Tibial artery (tissue), 4 donors: ENCODE results near the gene ZNF30.
"Not testable (repeated sequence)": the region's sequence is repeated elsewhere in the genome, so short reads cannot be mapped to it uniquely, and the experiment has no call there.

Experiments used
- DNase-seq, 2 donors: peaks; one replicate each; pipeline ENCODE4 v3.0.0-alpha.2; 2019
- H3K27ac ChIP-seq, 2 donors: fragments of 200-600 bp; sonication (generic) in 1 of 2; 1 replicate in 1 of 2; 2 replicates in 1 of 2; pipeline ENCODE4 v1.5.1; 2018 to 2019; ENCODE audit warnings: mild to moderate bottlenecking in 1 of 2
- H3K27me3 ChIP-seq, 2 donors: fragments of 200-600 bp; sonication (generic) in 1 of 2; one replicate each; pipeline versions ENCODE4 v1.5.1 to v1.6.0; 2016 to 2019
- H3K36me3 ChIP-seq, 3 donors: fragments of 200-600 bp; sonication (generic) in 2 of 3; one replicate each; pipeline ENCODE4 v1.5.1; 2016 to 2019; ENCODE audit warnings: mild to moderate bottlenecking in 2 of 3
- H3K4me1 ChIP-seq, 4 donors: fragments of 200-600 bp; sonication (generic) in 2 of 4; 1 replicate in 3 of 4; 2 replicates in 1 of 4; pipeline ENCODE4 v1.5.1; 2016 to 2019
- H3K4me3 ChIP-seq, 2 donors: fragments of 200-600 bp; sonication (generic) in 1 of 2; 1 replicate in 1 of 2; 2 replicates in 1 of 2; pipeline ENCODE4 v1.5.1; 2018 to 2019; ENCODE audit warnings: mild to moderate bottlenecking in 2 of 2
- H3K9me3 ChIP-seq, 3 donors: fragments of 200-600 bp; sonication (generic) in 1 of 3; one replicate each; pipeline ENCODE4 v1.5.1; 2016 to 2019
- CTCF ChIP-seq, 2 experiments: fragments of 200-600 bp in 1 of 2; fragments of 450-650 bp in 1 of 2; IDR thresholded peaks; one replicate each; pipeline ENCODE4 v1.5.1; 2017 to 2019; ENCODE audit warnings: antibody characterized with exemption in 2 of 2, mild to moderate bottlenecking in 1 of 2, moderate library complexity in 1 of 2
- intact Hi-C: fragments of 100-400 bp; cut with DNase I; formaldehyde crosslinking; loops from one replicate; pipeline ENCODE4 v1.15.0; 2023; ENCODE audit warnings: low total_unique reads

The ZNF30 gene

GRCh38 chr19:34964598-34964997, 37.9 kb downstream of the ZNF30 start:
- intact Hi-C loops, result no loop called here
- H3K27ac ChIP-seq, result peak overlapping the region in 1 of 2 donors; percentile 60
- TF ChIP-seq CTCF (IDR thresholded peaks at IDR 0.05), result no peak
- H3K9me3 ChIP-seq, result peaks cover 0 to 18% (median 17%) of the 10 kb centered on the region in 3 donors
- peaks cover 0 to 26% (median 12%) of the 10 kb centered on the region in 4 donors for H3K4me1 ChIP-seq
- peak overlapping the region; percentile 84 to 89 for H3K4me3 ChIP-seq
- H3K27me3 ChIP-seq, result no peaks in the 10 kb centered on the region
- H3K36me3 ChIP-seq, result peaks cover 11 to 19% (median 16%) of the 10 kb centered on the region in 3 donors
- no peak for DNase-seq

- DNase-seq, H3K9me3 ChIP-seq, H3K27me3 ChIP-seq, intact Hi-C loops, H3K27ac ChIP-seq, H3K4me3 ChIP-seq: not testable (repeated sequence)
- peaks cover 0 to 26% (median 12%) of the 10 kb centered on the region in 4 donors for H3K4me1 ChIP-seq
- H3K36me3 ChIP-seq, result peaks cover 2 to 10% (median 7%) of the 10 kb centered on the region in 3 donors
These were observed 38.8 kb downstream of the ZNF30 start for GRCh38 chr19:34965505-34965904.

- no peak overlapping the region for H3K27ac ChIP-seq
- no peaks in the 10 kb centered on the region for H3K36me3 ChIP-seq
- intact Hi-C loops, result no loop called here
- TF ChIP-seq CTCF (IDR thresholded peaks at IDR 0.05), result no peak
- no peaks in the 10 kb centered on the region for H3K9me3 ChIP-seq
- H3K4me1 ChIP-seq, result peaks cover 0 to 18% (median 7%) of the 10 kb centered on the region in 4 donors
- H3K27me3 ChIP-seq, result no peaks in the 10 kb centered on the region
- no peak for DNase-seq
- no peak overlapping the region for H3K4me3 ChIP-seq
These were observed 40.8 kb downstream of the ZNF30 start for GRCh38 chr19:34967551-34967950.

- no peak for TF ChIP-seq CTCF (IDR thresholded peaks at IDR 0.05)
These were observed 43.0 kb downstream of the ZNF30 start for GRCh38 chr19:34969721-34970120.

GRCh38 chr19:34970185-34970780, 43.6 kb downstream of the ZNF30 start:
- H3K36me3 ChIP-seq, H3K9me3 ChIP-seq, DNase-seq, H3K4me1 ChIP-seq, H3K4me3 ChIP-seq, H3K27ac ChIP-seq, intact Hi-C loops, H3K27me3 ChIP-seq: not testable (repeated sequence)

More at GRCh38 chr19:34969721-34970120, 43.0 kb downstream of the ZNF30 start:
- peaks cover 0 to 8% (median 3%) of the 10 kb centered on the region in 4 donors for H3K4me1 ChIP-seq
- H3K4me3 ChIP-seq, result no peak overlapping the region
- no peak overlapping the region for H3K27ac ChIP-seq
- H3K9me3 ChIP-seq, result no peaks in the 10 kb centered on the region
- H3K27me3 ChIP-seq, result no peaks in the 10 kb centered on the region
- intact Hi-C loops, result no loop called here
- no peak for DNase-seq
- no peaks in the 10 kb centered on the region for H3K36me3 ChIP-seq

DNA sequence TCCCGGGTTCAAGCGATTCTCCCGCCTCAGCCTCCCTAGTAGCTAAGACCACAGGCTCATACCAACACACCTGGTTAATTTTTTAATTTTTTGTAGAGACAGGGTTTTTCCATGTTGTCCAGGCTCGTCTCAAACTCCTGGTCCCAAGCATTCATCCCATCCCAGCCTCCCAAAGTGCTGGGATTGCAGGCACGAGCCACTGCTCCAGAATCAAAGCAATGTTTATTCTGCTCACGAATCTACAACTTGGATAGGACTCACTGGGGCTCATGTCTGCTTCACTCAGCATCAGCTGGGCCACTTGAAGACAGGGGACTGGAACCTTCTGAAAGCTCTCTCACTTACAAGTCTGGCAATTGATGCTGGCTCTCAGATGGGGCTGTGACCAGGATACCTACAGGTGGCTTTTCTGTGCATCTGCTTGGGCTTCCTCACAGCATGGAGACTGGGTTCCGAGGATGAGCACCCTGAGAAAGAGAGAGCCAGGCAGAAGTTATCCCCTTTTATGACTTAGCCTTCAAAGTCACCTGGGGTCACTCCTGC, 45.5 kb downstream of the ZNF30 start:
- Histone ChIP-seq H3K27me3 (no peaks in the 10 kb centered on the region), H3K4me1 (peaks cover 0 to 8% (median 3%) of the 10 kb centered on the region in 4 donors), H3K36me3 (no peaks in the 10 kb centered on the region), H3K9me3 (peaks cover 0 to 6% (median 6%) of the 10 kb centered on the region in 3 donors), H3K4me3 (no peak overlapping the region), H3K27ac (no peak overlapping the region)
- intact Hi-C loops, result loop anchor here (2.0 kb wide), 1 partner anchor 39 kb away; no protein-coding TSS in a partner anchor
- no peak for TF ChIP-seq CTCF (IDR thresholded peaks at IDR 0.05)
- no peak for DNase-seq
